HepG2 (cell line): ENCODE data around the gene CSNK1A1. TPM values are rescaled to one million over a fixed set of nuclear protein-coding genes. Genes with fewer than 3 reads are reported as not detected.
A peak's percentile ranks its signal among the peaks of the same experiment; 100 is the strongest.

Experiments used
- ATF5 ChIP-seq: sonication (generic); formaldehyde crosslinking; IDR thresholded peaks from 2 replicates; pipeline ENCODE4 v1.4.0; 2020; ENCODE audit warnings: mild to moderate bottlenecking, low read depth, missing genetic modification reagents
- ELF3 ChIP-seq: IDR thresholded peaks from 2 replicates; pipeline ENCODE4 v1.6.1; 2016; ENCODE audit warnings: missing genetic modification reagents, missing compliant biosample characterization
- FOXO1 ChIP-seq: sonication (generic); formaldehyde crosslinking; IDR thresholded peaks from 2 replicates; pipeline ENCODE4 v1.4.0; 2020; ENCODE audit warnings: missing genetic modification reagents
- GABPB1 ChIP-seq: IDR thresholded peaks from 2 replicates; pipeline ENCODE4 v1.6.1; 2016; ENCODE audit warnings: mild to moderate bottlenecking, missing genetic modification reagents, moderate library complexity, missing compliant biosample characterization
- HOXA5 ChIP-seq: sonication (generic); formaldehyde crosslinking; IDR thresholded peaks from 2 replicates; pipeline ENCODE4 v1.4.0; 2020; ENCODE audit warnings: missing genetic modification reagents
- JUN ChIP-seq: sonication (generic); formaldehyde crosslinking; IDR thresholded peaks from 2 replicates; pipeline ENCODE4 v1.4.0; 2020; ENCODE audit warnings: mild to moderate bottlenecking, missing genetic modification reagents
- SMAD3 ChIP-seq: sonication (generic); formaldehyde crosslinking; IDR thresholded peaks from 2 replicates; pipeline ENCODE4 v1.4.0; 2020; ENCODE audit warnings: missing genetic modification reagents
- SPEN ChIP-seq: sonication (generic); formaldehyde crosslinking; IDR thresholded peaks from 2 replicates; pipeline ENCODE4 v1.5.1; 2020; ENCODE audit warnings: low read depth, mild to moderate bottlenecking, missing genetic modification reagents
- SRSF4 ChIP-seq: fragments of 200-400 bp; formaldehyde crosslinking; IDR thresholded peaks from one replicate; pipeline ENCODE4 v1.6.1; 2018; ENCODE audit warnings: mild to moderate bottlenecking, low read depth, low read length, moderate library complexity; ENCODE audit not compliant: poor library complexity, severe bottlenecking
- TFDP1 ChIP-seq: IDR thresholded peaks from 2 replicates; pipeline ENCODE4 v1.6.1; 2016; ENCODE audit warnings: missing compliant biosample characterization, missing genetic modification reagents, borderline replicate concordance
- ZBED4 ChIP-seq: sonication (generic); formaldehyde crosslinking; IDR thresholded peaks from 2 replicates; pipeline ENCODE4 v1.4.0; 2020; ENCODE audit warnings: missing genetic modification reagents, borderline replicate concordance
- ZFP90 ChIP-seq: sonication (generic); formaldehyde crosslinking; IDR thresholded peaks from 2 replicates; pipeline ENCODE4 v1.8.0; 2022; ENCODE audit warnings: missing genetic modification reagents, mild to moderate bottlenecking, inconsistent platforms, borderline replicate concordance
- ZNF230 ChIP-seq: sonication (generic); formaldehyde crosslinking; IDR thresholded peaks from 2 replicates; pipeline ENCODE4 v1.4.0; 2020; ENCODE audit warnings: mild to moderate bottlenecking, missing genetic modification reagents
- ZNF354B ChIP-seq: sonication (generic); formaldehyde crosslinking; IDR thresholded peaks from 2 replicates; pipeline ENCODE4 v1.8.0; 2022; ENCODE audit warnings: mild to moderate bottlenecking, missing genetic modification reagents
- ZNF674 ChIP-seq: sonication (generic); formaldehyde crosslinking; IDR thresholded peaks from 2 replicates; pipeline ENCODE4 v1.5.0; 2020; ENCODE audit warnings: low read depth, mild to moderate bottlenecking, missing genetic modification reagents
- ZNF687 ChIP-seq: sonication (generic); formaldehyde crosslinking; IDR thresholded peaks from 2 replicates; pipeline ENCODE4 v1.5.1; 2020; ENCODE audit warnings: mild to moderate bottlenecking, missing genetic modification reagents, moderate library complexity
- ZNF749 ChIP-seq: sonication (generic); formaldehyde crosslinking; IDR thresholded peaks from 2 replicates; pipeline ENCODE4 v1.8.0; 2022; ENCODE audit warnings: mild to moderate bottlenecking, missing genetic modification reagents, moderate library complexity, borderline replicate concordance
- ZSCAN12 ChIP-seq: sonication (generic); formaldehyde crosslinking; IDR thresholded peaks from 2 replicates; pipeline ENCODE4 v1.9.0; 2021; ENCODE audit warnings: mild to moderate bottlenecking, missing genetic modification reagents
- polyA plus RNA-seq, 8 experiments: library from polyadenylated mRNA; depleted of rRNA in 3 of 8; stranded (reverse) in 7 of 8; unstranded in 1 of 8; fragments of >200 nt; fragmentation: Illumina TruSeq in 4 of 8; extraction: Trizol in 4 of 8; gene quantifications; 2 replicates each; pipeline versions ENCODE4 v1.2.1 to v1.2.3, GENCODE V29; 2011 to 2016; ENCODE audit warnings: low read depth in 4 of 8, missing spikeins in 1 of 8, mixed read lengths in 1 of 8; ENCODE audit not compliant: insufficient read depth in 1 of 8
- total RNA-seq, 5 experiments: library from RNA; depleted of rRNA; stranded (reverse); fragments of >200 nt; fragmentation: Illumina TruSeq; extraction: Trizol; gene quantifications; 2 replicates each; pipeline ENCODE4 v1.2.3, GENCODE V29; 2016; ENCODE audit warnings: low read depth in 1 of 5

The CSNK1A1 gene
- total and polyA plus RNA-seq, 2 of the 13 experiments (the other 11 are each of a cell fraction or from before 2014, with no cell fraction given) = 89.0 to 149 TPM

- no peak for TF ChIP-seq ZNF674 (CRISPR knock-in tag)
- TF ChIP-seq SPEN (CRISPR knock-in tag) = no peak; the same call in none of the 2 replicates
- TF ChIP-seq ZBED4 (CRISPR knock-in tag) = peak; percentile 84; the same call in 1 of the 2 replicates
- no peak for TF ChIP-seq SMAD3 (CRISPR knock-in tag)
- no peak for TF ChIP-seq ZNF230 (CRISPR knock-in tag)
- TF ChIP-seq JUN = no peak
- no peak for TF ChIP-seq SRSF4
- no peak for TF ChIP-seq ATF5
- peak; percentile 84; the same call in 1 of the 2 replicates for TF ChIP-seq ZFP90 (CRISPR knock-in tag)
- no peak for TF ChIP-seq ZNF749 (CRISPR knock-in tag)
- TF ChIP-seq HOXA5 = no peak
- peak; percentile 84; the same call in 1 of the 2 replicates for TF ChIP-seq FOXO1 (CRISPR knock-in tag)
- TF ChIP-seq ZSCAN12 (CRISPR knock-in tag) = no peak
- TF ChIP-seq ZNF354B (CRISPR knock-in tag) = peak; percentile 85; the same call in 1 of the 2 replicates
- TF ChIP-seq ZNF687 = peak; percentile 95
- TF ChIP-seq ELF3 (CRISPR knock-in tag) = peak; percentile 98
- peak; percentile 66; the same call in 1 of the 2 replicates for TF ChIP-seq GABPB1
- TF ChIP-seq TFDP1 (CRISPR knock-in tag) = no peak
Observed at GRCh38 chr5:149452007-149452664, 99.1 kb downstream of the CSNK1A1 start (continued).
